CD4-positive, alpha-beta memory T cell (primary cell): ENCODE data around the gene TMOD2. TPM values are rescaled to one million over a fixed set of nuclear protein-coding genes. Genes with fewer than 3 reads are reported as not detected.
A peak's percentile ranks its signal among the peaks of the same experiment; 100 is the strongest.

Source experiments
- CTCF ChIA-PET: fragments of 350-600 bp; sonication (Branson Sonifier 250); formaldehyde crosslinking; loops from one replicate; lab custom pipeline; 2021; ENCODE audit warnings: inconsistent platforms; ENCODE audit not compliant: partially characterized antibody; lab: Charles Lee
- POLR2A ChIA-PET: fragments of 350-600 bp; sonication (Branson Sonifier 250); formaldehyde crosslinking; loops from one replicate; lab custom pipeline; 2021; ENCODE audit not compliant: partially characterized antibody; lab: Charles Lee
- DNase-seq, 5 donors: peaks; one replicate each; pipeline versions ENCODE4 v3.0.0 to v3.0.0-alpha.2; 2020 to 2022; ENCODE audit warnings: mixed read lengths in 1 of 5
- H3K27ac ChIP-seq: one replicate; pipeline ENCODE4 v1.7.0; 2013; ENCODE audit warnings: low read depth, low read length
- H3K27me3 ChIP-seq: 2 replicates; pipeline ENCODE4 v1.7.0; 2013; ENCODE audit warnings: mild to moderate bottlenecking, low read length, moderate library complexity; ENCODE audit not compliant: insufficient read depth
- H3K36me3 ChIP-seq: 2 replicates; pipeline ENCODE4 v1.7.0; 2013; ENCODE audit warnings: mild to moderate bottlenecking, low read length, moderate library complexity; ENCODE audit not compliant: insufficient read depth
- H3K4me1 ChIP-seq: 2 replicates; pipeline ENCODE4 v1.7.0; 2013; ENCODE audit warnings: mild to moderate bottlenecking, low read length, moderate library complexity; ENCODE audit not compliant: insufficient read depth
- H3K4me3 ChIP-seq, 2 donors: one replicate each; pipeline ENCODE4 v1.7.0; 2013; ENCODE audit warnings: low read length in 2 of 2, mild to moderate bottlenecking in 1 of 2
- H3K9me3 ChIP-seq, 2 donors: one replicate each; pipeline ENCODE4 v1.7.0; 2013; ENCODE audit warnings: low read length in 2 of 2, control low read depth in 1 of 2; ENCODE audit not compliant: control insufficient read depth in 1 of 2
- H3K27ac Mint-ChIP-seq, 7 donors: one replicate each; pipeline ENCODE4 v1.8.0; 2020 to 2021; ENCODE audit warnings: mixed read lengths in 7 of 7, mild to moderate bottlenecking in 6 of 7, inconsistent platforms in 3 of 7, moderate library complexity in 3 of 7
- H3K27me3 Mint-ChIP-seq, 2 donors: one replicate each; pipeline ENCODE4 v1.8.0; 2020 to 2021; ENCODE audit warnings: mixed read lengths in 2 of 2
- H3K36me3 Mint-ChIP-seq, 2 donors: one replicate each; pipeline ENCODE4 v1.8.0; 2020 to 2021; ENCODE audit warnings: mixed read lengths in 2 of 2, inconsistent platforms in 1 of 2, mild to moderate bottlenecking in 1 of 2
- H3K4me1 Mint-ChIP-seq, 4 donors: one replicate each; pipeline ENCODE4 v1.8.0; 2020 to 2021; ENCODE audit warnings: mixed read lengths in 4 of 4, mild to moderate bottlenecking in 1 of 4
- H3K4me3 Mint-ChIP-seq, 8 donors: one replicate each; pipeline ENCODE4 v1.8.0; 2020 to 2021; ENCODE audit warnings: mixed read lengths in 8 of 8, mild to moderate bottlenecking in 7 of 8, moderate library complexity in 6 of 8, inconsistent platforms in 3 of 8
- H3K9me3 Mint-ChIP-seq, 8 donors: one replicate each; pipeline ENCODE4 v1.8.0; 2020 to 2021; ENCODE audit warnings: mixed read lengths in 8 of 8, mild to moderate bottlenecking in 5 of 8, inconsistent platforms in 3 of 8, moderate library complexity in 1 of 8
- intact Hi-C: fragments of 100-400 bp; cut with micrococcal nuclease; formaldehyde crosslinking; loops from one replicate; pipeline ENCODE4 v1.15.1; 2023
- polyA plus RNA-seq, 2 donors: library from polyadenylated mRNA; unstranded; fragments of 300-500 nt; fragmentation: Illumina TruSeq; gene quantifications; one replicate each; pipeline ENCODE4 v1.2.3, GENCODE V29; 2021
- total RNA-seq, 2 experiments: library from RNA; stranded (reverse); gene quantifications; one replicate each; pipeline ENCODE4 v1.2.3, GENCODE V29; 2021

TMOD2 gene
- total and polyA plus RNA-seq, 4 experiments from 2014 or later = 1.4 to 20.3 (median 11.4) TPM

DNA sequence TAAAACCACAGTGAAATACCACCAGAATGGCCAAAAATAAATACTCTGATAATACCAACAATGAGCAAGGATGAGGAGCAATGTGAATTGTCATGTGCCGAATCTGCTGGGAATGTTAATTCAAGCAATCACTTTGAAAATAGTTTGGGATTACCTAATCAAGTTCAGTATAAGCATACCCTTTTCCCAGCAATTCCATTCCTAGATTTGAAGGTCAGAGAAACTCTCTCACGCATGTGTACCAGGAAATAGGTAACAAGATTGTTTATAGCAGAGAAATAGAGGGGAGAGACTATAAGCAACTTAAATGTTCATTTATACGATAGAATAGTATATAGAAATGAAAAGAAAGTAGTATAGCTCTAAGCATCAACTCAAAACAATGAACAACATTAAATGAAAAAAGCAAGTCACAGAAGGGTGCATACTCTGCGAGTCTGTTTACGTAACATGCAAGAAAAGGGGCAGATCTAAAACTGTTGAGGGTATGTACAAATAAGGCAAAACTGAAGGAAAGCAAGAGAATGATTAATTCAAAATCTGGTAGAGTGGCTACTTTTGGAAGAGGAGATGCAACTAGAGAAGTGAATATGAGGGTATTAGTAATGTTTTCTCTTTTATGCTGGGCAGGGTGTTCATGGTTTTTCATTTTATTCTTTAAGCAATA lies 105.5 kb downstream of the TMOD2 start:
- no peaks in the 10 kb centered on the region for H3K9me3 ChIP-seq
- Mint-ChIP-seq H3K27me3 (no peaks in the 10 kb centered on the region), H3K9me3 (no peaks in the 10 kb centered on the region), H3K4me3 (no peak overlapping the region), H3K27ac (peak overlapping the region in 4 of 7 donors; percentile 4 to 66 (median 6)), H3K4me1 (peaks cover 48 to 79% (median 60%) of the 10 kb centered on the region in 4 donors), H3K36me3 (peaks cover 8 to 9% of the 10 kb centered on the region in 2 donors)
- no peak overlapping the region for H3K4me3 ChIP-seq
- H3K27me3 ChIP-seq = no peaks in the 10 kb centered on the region
- no peak for DNase-seq
- ChIA-PET CTCF (interaction anchor here (1.5 kb wide), 1 partner anchor 9 kb away, joined by 4 read pairs; no protein-coding TSS in a partner anchor), POLR2A (no interaction called here)
- no peak overlapping the region for H3K27ac ChIP-seq
- intact Hi-C loops = no loop called here
- peaks cover 25% of the 10 kb centered on the region for H3K4me1 ChIP-seq
- no peaks in the 10 kb centered on the region for H3K36me3 ChIP-seq

DNA sequence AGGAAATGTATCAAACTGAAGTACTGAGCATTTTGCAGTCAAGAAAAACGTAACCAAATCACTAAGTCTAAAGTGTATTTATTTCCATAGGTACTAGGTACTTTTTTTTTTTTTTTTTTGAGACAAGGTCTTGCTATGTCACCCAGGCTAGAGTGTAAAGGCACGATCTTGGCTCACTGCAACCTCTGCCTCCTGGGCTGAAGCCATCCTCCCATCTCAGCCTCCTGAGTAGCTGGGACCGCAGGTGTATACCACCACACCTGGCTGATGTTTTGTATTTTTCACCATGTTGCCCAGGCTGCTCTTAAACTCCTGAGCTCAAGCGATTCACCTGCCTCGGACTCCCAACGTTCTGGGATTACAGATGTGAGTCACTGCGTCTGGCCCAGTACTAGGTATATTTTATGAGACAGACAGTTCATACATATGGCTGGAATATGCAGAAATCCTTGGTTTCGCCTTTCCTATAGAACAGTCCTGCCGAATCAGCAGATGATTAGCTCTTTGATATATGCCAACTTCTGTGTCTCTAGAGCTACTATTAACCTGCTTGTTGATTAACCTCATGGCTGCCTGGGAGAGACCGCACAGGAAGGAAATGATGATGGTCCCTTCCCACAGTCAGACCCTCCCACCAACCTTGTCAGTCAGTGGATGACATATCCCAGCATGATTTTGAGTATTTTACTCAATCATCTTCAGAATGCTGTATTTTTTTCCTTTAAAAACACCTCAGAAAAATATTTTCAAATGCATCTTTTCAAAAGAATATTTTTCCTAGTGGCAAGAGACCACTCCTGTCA lies 110.4 kb downstream of the TMOD2 start:
- Mint-ChIP-seq H3K27me3 (no peaks in the 10 kb centered on the region), H3K36me3 (peaks cover 39 to 43% of the 10 kb centered on the region in 2 donors), H3K9me3 (no peaks in the 10 kb centered on the region), H3K4me3 (peak overlapping the region; percentile 60 to 88 (median 80)), H3K4me1 (peaks cover 43 to 76% (median 48%) of the 10 kb centered on the region in 4 donors), H3K27ac (peak overlapping the region; percentile 88 to 94 (median 92))
- Histone ChIP-seq H3K36me3 (peaks cover 21% of the 10 kb centered on the region), H3K4me3 (no peak overlapping the region), H3K4me1 (peaks cover 33% of the 10 kb centered on the region), H3K27ac (peak overlapping the region; percentile 27), H3K9me3 (no peaks in the 10 kb centered on the region), H3K27me3 (no peaks in the 10 kb centered on the region)
- CTCF ChIA-PET = interaction anchor here (0.7 to 2.5 kb wide), 7 partner anchors 16 to 1286 kb away, joined by 3 to 8 read pairs (median 4); no protein-coding TSS in a partner anchor
- intact Hi-C loops = loop anchor here (1.0 kb wide), 2 partner anchors 27 to 31 kb away; no protein-coding TSS in a partner anchor
- POLR2A ChIA-PET = interaction anchor here (0.5 to 1.8 kb wide), 12 partner anchors 9 to 318 kb away, joined by 3 to 18 read pairs (median 4); partner anchors contain the start of genes LYSMD2 and TMOD3
- DNase-seq = peak; percentile 64 to 88 (median 77)

DNA sequence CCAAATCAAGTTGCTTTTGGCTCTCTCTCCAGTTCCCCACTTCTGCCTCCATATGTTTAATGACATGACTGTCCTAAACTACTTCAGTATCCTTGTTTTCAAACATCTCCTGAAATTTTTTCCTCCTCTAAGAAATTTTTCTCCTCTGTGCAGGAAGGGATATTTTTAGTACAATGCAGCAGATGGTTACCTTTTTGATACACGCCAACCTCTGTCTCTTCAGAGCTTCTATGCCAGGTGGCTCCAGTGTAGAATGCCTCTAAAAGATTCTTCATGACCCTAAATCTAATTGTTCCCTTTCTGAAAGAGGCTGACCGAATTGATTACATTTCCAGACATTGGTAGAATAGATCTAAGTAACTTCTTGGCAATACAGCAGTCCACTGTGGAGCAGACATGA lies 111.7 kb downstream of the TMOD2 start:
- Mint-ChIP-seq H3K4me3 (peak overlapping the region in 3 of 8 donors; percentile 22 to 45 (median 23)), H3K27me3 (no peaks in the 10 kb centered on the region), H3K27ac (peak overlapping the region; percentile 28 to 92 (median 85)), H3K36me3 (peaks cover 46 to 51% of the 10 kb centered on the region in 2 donors), H3K4me1 (peaks cover 39 to 75% (median 44%) of the 10 kb centered on the region in 4 donors), H3K9me3 (no peaks in the 10 kb centered on the region)
- no peaks in the 10 kb centered on the region for H3K9me3 ChIP-seq
- ChIA-PET CTCF (interaction anchor here (0.7 to 1.6 kb wide), 3 partner anchors 18 to 67 kb away, joined by 3 to 5 read pairs (median 4); no protein-coding TSS in a partner anchor), POLR2A (interaction anchor here (1.0 to 1.4 kb wide), 2 partner anchors 10 kb away, joined by 3 to 4 read pairs; no protein-coding TSS in a partner anchor)
- peaks cover 27% of the 10 kb centered on the region for H3K36me3 ChIP-seq
- intact Hi-C loops = no loop called here
- H3K27ac ChIP-seq = no peak overlapping the region
- no peaks in the 10 kb centered on the region for H3K27me3 ChIP-seq
- no peak for DNase-seq
- peaks cover 33% of the 10 kb centered on the region for H3K4me1 ChIP-seq
- no peak overlapping the region for H3K4me3 ChIP-seq

DNA sequence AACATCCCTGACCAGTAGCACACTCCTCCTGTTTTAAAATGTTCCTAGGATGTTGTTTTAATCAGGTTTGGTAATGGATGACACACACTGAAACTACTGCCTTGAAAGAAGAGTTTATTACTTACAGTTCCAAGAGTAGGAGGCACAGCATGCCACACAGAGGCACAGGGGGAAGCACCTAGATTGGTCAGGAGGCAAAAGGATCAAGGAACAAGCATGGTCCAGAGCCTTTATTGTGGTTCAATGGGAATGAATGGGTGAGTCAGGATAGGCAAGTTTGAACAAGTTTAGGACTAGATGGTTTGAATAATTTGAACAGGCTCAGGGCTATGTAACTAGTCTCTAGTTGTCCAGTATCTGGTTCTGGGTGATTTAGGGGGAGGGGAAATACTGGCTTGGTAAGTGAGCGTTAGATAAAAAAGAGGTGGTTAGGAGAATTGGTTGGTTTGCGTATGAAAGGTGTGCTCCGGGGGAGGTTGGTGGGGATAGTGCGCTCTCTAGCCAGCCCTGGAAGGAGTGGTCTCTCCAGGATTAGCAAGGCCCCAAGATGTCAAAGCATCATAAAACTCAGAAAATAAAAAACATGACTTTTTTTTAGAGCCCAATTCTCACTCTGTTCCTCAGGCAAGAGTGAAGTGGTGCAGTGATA lies 113.1 kb downstream of the TMOD2 start:
- peaks cover 33% of the 10 kb centered on the region for H3K4me1 ChIP-seq
- H3K4me3 ChIP-seq = no peak overlapping the region
- peaks cover 52 to 61% of the 10 kb centered on the region in 2 donors for H3K36me3 Mint-ChIP-seq
- H3K27me3 ChIP-seq = no peaks in the 10 kb centered on the region
- peaks cover 0 to 1% (median 0%) of the 10 kb centered on the region in 8 donors for H3K9me3 Mint-ChIP-seq
- intact Hi-C loops = no loop called here
- no peak for DNase-seq
- H3K27me3 Mint-ChIP-seq = no peaks in the 10 kb centered on the region
- no peak overlapping the region for H3K27ac ChIP-seq
- peak overlapping the region in 5 of 7 donors; percentile 12 to 74 (median 61) for H3K27ac Mint-ChIP-seq
- ChIA-PET CTCF (interaction anchor here (1.2 kb wide), 1 partner anchor 24 kb away, joined by 5 read pairs; no protein-coding TSS in a partner anchor), POLR2A (no interaction called here)
- H3K36me3 ChIP-seq = peaks cover 36% of the 10 kb centered on the region
- H3K9me3 ChIP-seq = no peaks in the 10 kb centered on the region
- H3K4me3 Mint-ChIP-seq = no peak overlapping the region
- peaks cover 33 to 65% (median 39%) of the 10 kb centered on the region in 4 donors for H3K4me1 Mint-ChIP-seq

DNA sequence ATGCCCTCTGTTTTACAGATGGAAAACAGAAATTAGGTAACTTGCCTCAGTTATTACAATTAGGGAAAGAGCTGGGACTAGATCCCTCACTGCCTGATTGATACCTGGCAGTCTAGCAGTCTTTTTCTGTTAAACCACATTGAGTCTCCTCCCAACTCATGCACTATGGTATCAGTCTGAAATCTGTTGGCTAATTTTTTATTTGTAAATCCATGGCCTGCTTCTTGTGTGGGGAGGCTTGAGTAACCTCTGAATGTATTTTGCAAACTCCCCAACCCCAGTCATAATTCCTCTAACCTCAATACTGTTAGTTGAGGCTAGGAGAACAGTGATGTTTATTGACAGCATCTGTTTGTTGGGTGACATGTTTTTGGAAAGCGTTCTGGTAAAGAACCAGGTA lies 113.9 kb downstream of the TMOD2 start:
- CTCF ChIA-PET = interaction anchor here (1.2 kb wide), 1 partner anchor 23 kb away, joined by 5 read pairs; no protein-coding TSS in a partner anchor
- Histone ChIP-seq H3K4me3 (no peak overlapping the region), H3K36me3 (peaks cover 41% of the 10 kb centered on the region), H3K27me3 (no peaks in the 10 kb centered on the region), H3K4me1 (peaks cover 29% of the 10 kb centered on the region), H3K27ac (no peak overlapping the region), H3K9me3 (no peaks in the 10 kb centered on the region)
- Mint-ChIP-seq H3K4me1 (peaks cover 25 to 57% (median 32%) of the 10 kb centered on the region in 4 donors), H3K27me3 (no peaks in the 10 kb centered on the region), H3K36me3 (peaks cover 57 to 65% of the 10 kb centered on the region in 2 donors), H3K27ac (peak overlapping the region in 3 of 7 donors; percentile 24 to 71 (median 35)), H3K4me3 (no peak overlapping the region), H3K9me3 (peaks cover 0 to 1% (median 0%) of the 10 kb centered on the region in 8 donors)
- POLR2A ChIA-PET = interaction anchor here (1.3 kb wide), 1 partner anchor 36 kb away, joined by 3 read pairs; the partner anchor contains the start of gene TMOD3
- intact Hi-C loops = no loop called here
- no peak for DNase-seq
